HFF-Myc (cell line): ENCODE measurements around the gene BRCA2.

ENCODE experiments used
- DNase-seq: peaks from one replicate; pipeline ENCODE4 v3.0.0-alpha.2; 2011; ENCODE audit warnings: low read depth; ENCODE audit errors: extremely low read depth
- H3K4me3 ChIP-seq: replicated peaks from 2 replicates; pipeline ENCODE4 v1.5.1; 2011; ENCODE audit warnings: low read depth, mild to moderate bottlenecking, control low read depth, low read length
- TF ChIP-seq, protein P1 (sequence below): IDR thresholded peaks from 2 replicates; pipeline ENCODE4 v1.5.1; 2012; ENCODE audit warnings: mild to moderate bottlenecking, low read depth, low read length, control low read depth; ENCODE audit errors: missing control alignments

BRCA2 gene

DNA sequence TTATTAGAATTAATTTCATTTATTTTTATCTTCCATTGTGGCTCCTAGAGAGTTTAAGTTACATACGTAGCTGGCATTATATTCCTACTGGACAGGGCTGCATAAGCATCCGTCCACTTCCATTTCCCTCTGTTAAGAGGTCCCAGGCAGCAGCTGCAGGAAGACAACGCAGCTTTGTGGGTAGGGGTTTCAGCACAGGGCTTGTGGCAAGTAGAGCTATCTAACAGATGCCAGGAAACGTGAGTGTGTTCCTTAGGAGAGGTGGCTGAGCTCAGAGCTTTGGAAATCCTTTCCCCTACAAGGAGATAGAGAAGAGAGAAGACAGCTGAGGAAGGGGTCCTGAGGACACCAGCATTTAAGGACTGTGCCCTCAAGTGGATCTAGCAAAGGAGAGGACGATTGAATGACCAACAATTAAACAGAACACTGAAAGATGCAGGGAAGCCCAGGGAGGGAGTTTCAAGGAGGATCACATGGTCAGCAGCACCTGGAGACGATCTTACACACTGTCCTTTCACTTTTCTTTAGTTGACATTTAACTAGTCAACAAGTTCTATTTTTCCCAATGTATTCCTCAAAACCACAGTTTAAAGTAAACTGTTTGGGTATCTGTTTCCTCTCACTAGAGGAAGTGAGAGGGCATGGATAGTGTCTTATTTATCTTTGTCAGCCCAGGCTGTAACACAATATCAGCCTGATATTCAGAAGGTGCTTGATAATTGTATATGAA lies 114.9 kb downstream of the BRCA2 start:
- no peak for DNase-seq
- no peak overlapping the region for H3K4me3 ChIP-seq
- TF ChIP-seq, protein P1, sequence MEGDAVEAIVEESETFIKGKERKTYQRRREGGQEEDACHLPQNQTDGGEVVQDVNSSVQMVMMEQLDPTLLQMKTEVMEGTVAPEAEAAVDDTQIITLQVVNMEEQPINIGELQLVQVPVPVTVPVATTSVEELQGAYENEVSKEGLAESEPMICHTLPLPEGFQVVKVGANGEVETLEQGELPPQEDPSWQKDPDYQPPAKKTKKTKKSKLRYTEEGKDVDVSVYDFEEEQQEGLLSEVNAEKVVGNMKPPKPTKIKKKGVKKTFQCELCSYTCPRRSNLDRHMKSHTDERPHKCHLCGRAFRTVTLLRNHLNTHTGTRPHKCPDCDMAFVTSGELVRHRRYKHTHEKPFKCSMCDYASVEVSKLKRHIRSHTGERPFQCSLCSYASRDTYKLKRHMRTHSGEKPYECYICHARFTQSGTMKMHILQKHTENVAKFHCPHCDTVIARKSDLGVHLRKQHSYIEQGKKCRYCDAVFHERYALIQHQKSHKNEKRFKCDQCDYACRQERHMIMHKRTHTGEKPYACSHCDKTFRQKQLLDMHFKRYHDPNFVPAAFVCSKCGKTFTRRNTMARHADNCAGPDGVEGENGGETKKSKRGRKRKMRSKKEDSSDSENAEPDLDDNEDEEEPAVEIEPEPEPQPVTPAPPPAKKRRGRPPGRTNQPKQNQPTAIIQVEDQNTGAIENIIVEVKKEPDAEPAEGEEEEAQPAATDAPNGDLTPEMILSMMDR = no peak

DNA sequence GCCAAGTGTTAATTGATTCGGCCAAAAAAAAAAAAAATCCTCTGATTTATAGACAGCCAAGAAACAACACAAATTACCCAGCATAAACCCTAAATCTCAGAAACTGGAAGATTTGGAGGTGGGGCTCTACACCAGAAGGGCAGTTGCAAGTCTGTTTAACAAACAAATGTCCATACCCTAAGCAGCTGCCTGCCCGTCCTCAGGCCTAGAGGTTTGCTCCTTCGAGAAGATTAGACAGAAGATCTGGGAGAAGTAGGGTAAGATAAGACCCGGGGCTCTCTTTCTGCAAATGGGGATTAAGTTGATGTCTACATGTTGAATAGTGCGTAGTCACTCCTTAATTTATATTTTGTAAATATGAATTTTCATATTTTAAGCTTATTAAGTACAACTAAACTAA lies 116.1 kb downstream of the BRCA2 start:
- no peak for DNase-seq
- TF ChIP-seq, protein P1 = no peak
- H3K4me3 ChIP-seq = no peak overlapping the region

DNA sequence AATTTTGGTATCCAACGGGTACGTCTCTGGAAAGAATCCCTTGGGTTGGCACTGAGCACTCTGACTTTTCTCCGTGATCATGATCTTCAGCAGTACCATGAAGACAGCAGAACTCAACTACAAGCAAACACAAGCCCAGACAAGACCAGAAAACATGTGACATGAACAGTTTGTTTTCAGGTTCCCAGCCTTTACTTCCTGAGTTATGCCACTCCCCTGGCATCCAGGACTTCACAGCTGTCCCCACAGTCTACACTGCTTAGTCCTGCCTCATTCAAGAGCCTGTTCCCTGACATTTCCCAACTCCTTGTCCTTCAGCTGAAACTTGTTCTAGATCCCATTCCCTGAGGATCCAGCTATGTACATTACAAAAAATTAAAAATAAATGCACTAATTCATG lies 117.5 kb downstream of the BRCA2 start:
- TF ChIP-seq, protein P1 = no peak

DNA sequence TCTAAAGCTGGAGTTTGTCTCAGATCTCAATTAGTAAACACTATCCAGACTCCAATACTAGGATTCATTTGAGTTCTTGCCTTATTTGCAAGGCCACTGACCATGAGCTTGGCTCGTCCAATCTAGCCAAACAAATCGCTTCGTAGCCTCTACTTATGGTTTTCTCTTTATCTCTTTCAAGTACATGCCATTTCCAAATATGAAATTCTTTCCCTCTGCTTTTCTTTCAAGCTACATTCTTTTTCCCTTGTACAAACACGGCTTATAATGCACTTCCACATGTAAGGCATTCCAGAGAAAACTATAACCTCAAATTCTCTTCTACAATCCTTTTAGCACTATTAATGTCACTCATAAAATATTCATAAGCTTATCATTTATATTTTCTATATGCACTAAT lies 123.6 kb downstream of the BRCA2 start:
- DNase-seq = no peak
- H3K4me3 ChIP-seq = no peak overlapping the region
- TF ChIP-seq, protein P1 = no peak

More for the DNA sequence above, 117.5 kb downstream of the BRCA2 start:
- DNase-seq = no peak
- H3K4me3 ChIP-seq = no peak overlapping the region

DNA sequence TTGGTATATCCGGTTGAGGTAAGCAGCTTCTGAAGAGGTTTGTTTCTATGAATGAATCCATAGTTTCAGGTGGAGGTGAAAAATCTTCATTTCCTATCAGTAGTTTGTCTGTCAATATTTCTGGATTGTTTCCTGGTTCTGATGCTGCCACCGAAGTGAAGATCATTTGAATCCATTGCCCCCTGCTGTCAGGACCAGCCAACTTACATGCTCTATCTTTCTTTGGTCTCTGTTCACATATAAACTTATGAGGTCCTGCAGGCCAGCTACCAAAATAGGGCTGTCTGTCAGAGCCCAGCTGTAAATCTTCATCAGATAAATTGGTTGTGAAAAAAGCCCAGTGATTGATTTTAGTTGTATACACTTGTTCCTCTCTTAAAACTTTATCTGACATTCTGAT lies 127.8 kb downstream of the BRCA2 start:
- DNase-seq = no peak
- no peak overlapping the region for H3K4me3 ChIP-seq
- TF ChIP-seq, protein P1 = peak; percentile 23

DNA sequence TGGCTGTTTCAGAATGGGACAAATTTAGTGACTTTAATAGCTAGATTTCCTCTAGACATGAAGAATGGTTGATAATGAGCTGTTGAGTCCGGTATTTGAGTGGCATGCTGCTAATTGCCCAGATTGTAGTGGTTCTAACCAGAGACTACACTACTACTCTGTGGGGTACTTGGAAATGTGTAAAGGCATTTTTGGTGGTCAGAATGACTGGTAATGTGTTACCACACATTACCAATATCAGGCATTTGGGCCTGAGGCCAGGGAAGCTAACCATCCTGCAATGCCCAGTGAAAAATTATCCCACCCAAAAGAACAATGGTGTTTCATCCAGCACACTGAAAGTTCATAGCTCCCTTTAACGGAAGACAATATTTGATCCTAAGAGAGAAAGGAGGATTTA lies 130.2 kb downstream of the BRCA2 start:
- TF ChIP-seq, protein P1 = no peak
- no peak overlapping the region for H3K4me3 ChIP-seq
- no peak for DNase-seq

DNA sequence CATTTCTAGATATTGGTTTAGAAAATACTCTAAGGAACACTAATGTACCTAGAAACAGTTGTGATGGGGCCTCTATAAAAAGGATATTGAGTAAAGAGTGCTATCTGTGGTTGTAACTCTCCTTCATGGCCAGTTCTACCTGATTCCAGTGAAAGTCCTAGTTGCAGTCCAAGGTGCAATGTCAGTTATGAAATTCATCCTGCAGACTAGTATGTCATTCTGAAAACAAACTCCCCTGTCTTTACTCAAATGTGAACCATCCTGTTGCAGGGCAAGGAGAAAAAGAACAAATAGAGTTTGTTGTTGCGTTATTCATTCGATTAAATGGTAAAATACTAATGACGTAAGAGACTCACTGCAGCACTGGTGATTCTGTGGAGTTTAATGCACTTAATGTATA lies 130.9 kb downstream of the BRCA2 start:
- DNase-seq = no peak
- TF ChIP-seq, protein P1 = no peak

More for the DNA sequence above, 130.9 kb downstream of the BRCA2 start:
- H3K4me3 ChIP-seq = no peak overlapping the region
